GM19468 (cell line): ENCODE data around the gene PPFIBP1.
"Not testable (repeated sequence)": the region's sequence is repeated elsewhere in the genome, so short reads cannot be mapped to it uniquely, and the experiment has no call there.

Source experiments
- ATAC-seq: cut with Tn5 transposase; IDR thresholded peaks from one replicate; pipeline ENCODE4 v1.9.1; 2021; ENCODE audit warnings: mild to moderate bottlenecking, moderate library complexity, moderate number of reproducible peaks; ENCODE audit not compliant: unreplicated experiment; ENCODE audit errors: extremely low read depth

The PPFIBP1 gene

GRCh38 chr12:27644158-27644845 is 120.3 kb downstream of the PPFIBP1 start:
- no peak for ATAC-seq

- no peak for ATAC-seq
Measured at GRCh38 chr12:27645671-27646070, 121.7 kb downstream of the PPFIBP1 start.

- no peak for ATAC-seq
Measured at GRCh38 chr12:27646149-27646548, 122.1 kb downstream of the PPFIBP1 start.

DNA sequence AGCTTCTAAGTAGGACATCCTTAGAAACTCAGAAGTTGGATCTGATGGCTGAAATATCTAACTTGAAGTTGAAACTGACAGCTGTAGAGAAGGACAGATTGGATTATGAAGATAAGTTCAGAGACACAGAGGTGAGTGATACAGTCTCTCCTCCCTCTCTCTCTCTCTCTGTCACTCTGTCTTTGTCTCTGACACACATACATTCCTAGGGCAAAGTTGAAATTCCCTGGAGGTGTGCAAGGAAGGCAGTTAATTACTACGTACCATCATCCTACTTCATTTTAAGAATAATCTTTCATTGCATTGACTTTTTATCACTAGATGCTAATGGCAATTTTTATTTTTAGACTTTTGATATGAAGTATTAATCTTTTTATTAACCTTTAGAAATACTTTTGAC is 126.0 kb downstream of the PPFIBP1 start:
- ATAC-seq = no peak

- ATAC-seq = no peak
Measured at GRCh38 chr12:27651201-27651600, 127.2 kb downstream of the PPFIBP1 start.

DNA sequence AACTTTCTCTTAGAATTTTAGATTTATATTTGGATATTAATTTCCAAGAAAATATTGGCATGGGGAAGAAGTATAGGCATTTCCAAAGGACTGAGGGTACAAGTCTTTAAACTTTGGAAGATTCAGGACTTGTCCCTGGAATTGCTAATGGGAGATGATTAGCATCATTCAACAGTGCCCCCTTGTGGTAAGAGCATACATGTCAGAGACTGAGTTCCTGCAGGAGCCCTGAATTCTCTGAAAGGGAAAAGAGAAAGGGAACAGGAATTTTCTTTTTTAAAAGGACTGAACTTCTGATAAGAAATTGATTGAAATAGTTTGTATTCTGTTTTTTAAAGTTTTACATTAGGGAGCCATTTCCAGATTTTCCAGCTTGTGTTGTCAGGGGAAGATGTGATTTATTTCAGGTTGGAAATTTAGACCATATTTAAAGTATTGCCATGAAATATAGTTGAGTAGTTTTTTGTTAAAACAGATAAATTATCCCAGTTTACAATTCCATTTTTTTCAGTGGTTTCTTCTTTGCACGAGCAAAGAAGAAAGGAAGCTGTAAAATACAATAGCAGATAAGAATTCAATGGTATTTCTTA is 128.3 kb downstream of the PPFIBP1 start:
- ATAC-seq = no peak

- ATAC-seq = no peak
Measured at GRCh38 chr12:27653661-27654060, 129.7 kb downstream of the PPFIBP1 start.

DNA sequence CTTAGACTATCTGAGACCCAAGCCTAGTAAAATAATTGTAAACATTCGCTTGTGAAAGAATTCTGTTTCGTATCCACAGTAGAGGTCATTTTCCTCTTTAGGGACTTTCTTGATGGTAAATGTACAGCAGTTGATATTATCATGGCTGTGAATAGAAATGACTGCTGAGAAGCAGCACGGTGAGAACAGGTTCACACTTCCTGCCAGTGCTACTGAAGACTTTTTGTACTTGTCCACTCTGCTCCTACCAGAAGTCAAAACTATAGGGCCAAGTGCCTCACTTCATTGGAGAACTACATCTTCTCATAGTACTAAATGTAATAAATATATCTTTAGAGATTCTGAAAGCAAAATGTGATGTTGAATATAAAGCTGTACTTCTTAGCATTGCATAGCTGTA is 131.5 kb downstream of the PPFIBP1 start:
- not testable (repeated sequence) for ATAC-seq

DNA sequence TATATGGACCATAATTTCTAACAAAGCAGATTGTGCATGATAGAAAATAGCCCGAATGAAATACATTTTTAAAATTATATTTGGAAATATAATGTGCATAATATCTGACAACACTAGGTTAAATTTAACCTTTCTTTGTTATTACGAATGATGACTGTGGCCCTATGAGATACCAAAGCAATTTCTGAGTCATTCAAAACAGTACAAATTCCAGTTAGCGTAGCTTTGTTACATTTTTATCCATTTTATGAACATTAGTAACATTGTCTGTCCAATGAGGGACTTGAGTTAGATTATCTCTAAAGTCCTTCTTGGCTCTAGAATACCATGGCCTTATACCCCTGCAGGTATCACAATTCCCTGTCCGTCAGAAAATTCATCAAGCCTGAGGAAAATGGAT is 133.3 kb downstream of the PPFIBP1 start:
- ATAC-seq = no peak

- no peak for ATAC-seq
Measured at GRCh38 chr12:27665704-27666103, 141.7 kb downstream of the PPFIBP1 start.

GRCh38 chr12:27666510-27666909 is 142.5 kb downstream of the PPFIBP1 start:
- no peak for ATAC-seq

- ATAC-seq = no peak
Measured at GRCh38 chr12:27667540-27667939, 143.5 kb downstream of the PPFIBP1 start.

DNA sequence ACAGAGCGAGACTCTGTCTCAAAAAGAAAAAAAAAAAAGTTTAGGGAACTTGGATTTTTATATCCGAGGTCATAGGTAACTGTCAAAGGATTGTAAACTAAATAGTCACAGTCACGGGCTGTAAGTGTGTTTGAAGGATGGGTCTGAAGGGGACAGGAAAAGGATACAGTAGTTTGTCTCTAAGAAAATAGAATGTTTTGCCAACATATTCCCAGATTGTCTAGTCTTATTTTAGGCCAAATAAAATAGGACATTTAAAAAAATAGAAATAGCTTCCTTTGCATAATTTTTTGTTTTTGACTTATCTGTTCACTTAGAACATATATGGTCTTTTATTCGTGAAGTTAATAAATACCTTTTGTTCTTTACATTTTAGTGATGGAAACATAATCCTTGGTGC is 148.0 kb downstream of the PPFIBP1 start:
- ATAC-seq = no peak

DNA sequence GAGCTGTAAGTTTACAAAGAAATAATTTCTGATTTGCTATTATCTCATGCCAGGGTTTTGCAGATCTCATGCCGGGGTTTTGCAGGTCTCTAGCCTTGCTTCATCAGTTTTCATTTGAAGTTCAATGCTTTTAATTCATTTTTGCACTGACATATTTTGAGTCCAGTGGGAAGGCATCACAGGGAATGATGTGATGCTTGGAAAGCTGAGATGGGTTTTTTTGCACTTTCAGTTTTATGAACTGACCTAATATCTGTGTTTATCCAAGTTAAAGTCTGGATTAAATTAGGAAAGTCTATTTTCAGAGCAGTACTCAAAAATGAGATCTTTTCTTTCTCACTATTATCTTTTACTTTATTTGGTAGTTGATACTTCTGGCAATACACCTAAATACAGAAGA is 148.6 kb downstream of the PPFIBP1 start:
- ATAC-seq = no peak

DNA sequence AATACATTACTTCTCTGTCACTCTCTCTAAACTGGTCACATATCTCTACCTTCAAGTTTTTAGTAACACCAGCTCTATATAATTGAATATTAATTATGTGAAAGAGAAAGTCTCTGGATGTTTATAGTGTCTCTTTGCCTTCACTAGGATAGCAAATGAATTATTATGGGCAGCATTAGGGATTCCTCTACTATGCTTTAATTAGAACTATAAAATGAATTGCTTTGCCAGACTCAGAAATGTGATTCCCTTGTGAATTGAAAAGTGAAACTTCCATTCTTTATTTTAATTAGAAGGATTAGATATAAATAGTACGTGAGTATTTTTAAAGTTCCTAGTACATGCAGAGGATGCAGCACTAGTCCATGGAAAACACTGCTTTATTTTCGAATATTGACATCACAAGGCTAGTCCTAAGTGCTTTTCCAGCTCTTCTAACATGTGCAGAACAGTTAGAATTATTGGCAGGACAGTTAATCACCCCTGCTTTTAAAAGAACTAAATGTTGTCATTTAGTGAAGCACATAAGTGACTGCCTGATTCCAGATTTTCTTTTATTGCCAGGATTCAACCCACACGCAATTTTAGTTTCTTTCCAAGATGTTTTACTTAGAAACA is 149.2 kb downstream of the PPFIBP1 start:
- no peak for ATAC-seq

DNA sequence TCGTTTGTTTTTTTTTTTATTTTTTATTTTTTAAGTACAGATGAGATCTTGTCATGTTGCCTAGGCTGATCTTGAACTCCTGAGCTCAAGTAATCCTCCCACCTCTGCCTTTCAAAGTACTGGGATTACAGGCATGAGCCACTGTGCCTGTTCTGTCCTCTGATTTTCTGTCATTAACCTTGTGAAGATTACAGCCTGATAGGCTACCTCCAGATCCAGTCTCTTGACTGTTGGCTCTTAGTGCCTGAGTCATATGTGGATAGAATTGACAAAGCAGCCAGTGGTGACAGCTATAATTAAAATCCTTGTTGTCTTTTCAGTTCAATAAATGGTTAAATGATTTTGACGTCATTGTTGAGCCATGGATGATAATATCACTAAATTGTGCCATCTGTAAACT is 151.0 kb downstream of the PPFIBP1 start:
- ATAC-seq = no peak

DNA sequence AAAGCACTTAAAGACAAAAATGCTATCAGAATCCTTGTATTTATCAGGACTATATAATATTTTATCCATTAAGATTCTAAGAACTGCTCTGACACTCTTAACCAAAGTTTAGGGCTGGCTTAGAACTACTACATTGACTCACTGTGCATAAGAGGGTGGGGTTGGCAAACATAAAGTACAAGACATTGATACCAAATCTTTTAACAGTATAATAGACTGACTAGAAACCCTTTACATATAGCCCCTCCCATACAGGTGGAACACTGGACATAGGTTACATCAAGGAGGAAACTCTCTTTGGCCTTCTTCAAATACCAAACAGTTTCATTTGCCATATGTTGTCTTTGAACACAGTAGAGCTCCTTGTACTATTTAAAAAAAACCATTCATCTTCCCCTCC is 156.6 kb downstream of the PPFIBP1 start:
- no peak for ATAC-seq

DNA sequence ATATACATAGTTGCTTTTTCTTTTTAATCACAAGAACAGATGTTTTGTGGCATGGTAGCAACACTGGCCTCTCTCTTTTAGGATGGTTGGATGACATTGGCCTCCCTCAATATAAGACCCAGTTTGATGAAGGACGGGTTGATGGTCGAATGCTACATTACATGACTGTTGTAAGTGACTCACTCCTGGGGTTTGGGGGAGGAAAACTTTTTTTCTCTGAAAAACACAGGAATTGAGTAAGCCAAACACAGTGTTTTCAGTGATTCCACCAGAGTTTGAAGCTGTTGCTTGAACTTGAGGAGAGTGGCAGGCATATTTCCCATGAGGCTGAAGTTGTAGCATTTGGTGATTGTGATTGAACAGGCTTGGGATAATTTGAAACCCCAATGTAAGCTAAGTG is 158.5 kb downstream of the PPFIBP1 start:
- no peak for ATAC-seq

GRCh38 chr12:27685274-27685673 is 161.3 kb downstream of the PPFIBP1 start:
- ATAC-seq = no peak

DNA sequence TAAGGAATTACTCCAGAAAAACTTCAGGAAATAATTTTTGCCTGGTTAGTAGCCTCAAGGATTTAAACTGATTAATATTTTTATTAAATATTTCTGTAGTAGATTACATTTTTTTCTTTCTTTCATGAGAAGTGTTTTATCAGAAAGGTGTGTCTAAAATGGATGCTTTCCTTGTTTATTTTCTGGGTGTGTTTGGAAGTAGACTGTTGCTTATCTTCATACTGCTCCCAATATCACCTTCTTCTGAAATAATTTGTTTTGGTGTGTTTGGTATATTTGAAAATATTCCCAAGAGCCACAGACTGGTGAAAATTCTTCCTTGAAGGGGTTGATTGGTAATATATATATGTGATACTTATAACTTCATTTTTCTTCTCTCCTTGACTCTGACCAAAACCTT is 162.1 kb downstream of the PPFIBP1 start:
- ATAC-seq = no peak

- no peak for ATAC-seq
Measured at GRCh38 chr12:27688671-27689070, 164.7 kb downstream of the PPFIBP1 start.
